GM18873 (cell line): ENCODE data around the gene COQ10A.
"Not testable (repeated sequence)": the region's sequence is repeated elsewhere in the genome, so short reads cannot be mapped to it uniquely, and the experiment has no call there.

Experiments
- ATAC-seq: cut with Tn5 transposase; IDR thresholded peaks from one replicate; pipeline ENCODE4 v1.9.1; 2021; ENCODE audit warnings: mild to moderate bottlenecking, moderate library complexity, moderate number of reproducible peaks; ENCODE audit not compliant: unreplicated experiment, low FRiP score

Gene COQ10A

DNA sequence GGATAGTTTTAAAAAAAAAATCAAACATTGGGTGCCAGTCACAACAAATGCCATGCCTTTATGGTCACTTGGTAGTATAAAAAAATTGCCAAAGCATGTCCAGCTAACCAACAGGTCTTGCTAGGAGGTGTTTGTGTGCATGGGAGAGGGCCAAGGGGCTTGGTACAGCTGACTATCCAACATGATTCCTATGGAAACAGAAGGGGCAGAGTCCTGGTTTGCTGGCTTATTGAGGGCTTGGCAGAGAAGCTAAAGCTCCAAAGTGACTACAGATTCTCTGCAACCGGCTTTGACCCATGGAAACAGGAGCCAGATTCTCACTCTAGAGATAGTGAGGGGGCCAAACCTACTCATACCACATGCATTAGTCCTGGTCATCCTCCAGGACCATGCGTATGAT, 5.7 kb downstream of the COQ10A start:
- not testable (repeated sequence) for ATAC-seq

DNA sequence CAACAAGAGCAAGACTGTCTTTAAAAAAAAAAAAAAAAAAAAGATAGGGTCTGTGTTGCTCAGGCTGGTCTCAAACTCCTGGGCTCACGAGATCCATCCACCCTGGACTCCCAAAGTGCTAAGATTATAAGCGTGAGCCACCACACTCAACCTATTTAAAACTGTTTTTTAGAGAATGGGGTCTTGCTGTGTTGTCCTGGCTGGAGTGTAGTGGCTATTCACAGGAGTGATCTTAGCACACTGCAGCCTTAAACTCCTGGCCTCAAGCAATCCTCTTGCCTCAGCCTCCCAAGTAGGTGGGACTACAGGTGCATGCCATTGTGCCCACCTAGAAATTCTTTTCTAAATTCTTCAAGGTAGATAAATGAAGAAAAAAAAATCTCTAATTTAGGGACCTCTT, 7.6 kb downstream of the COQ10A start:
- ATAC-seq: no peak

DNA sequence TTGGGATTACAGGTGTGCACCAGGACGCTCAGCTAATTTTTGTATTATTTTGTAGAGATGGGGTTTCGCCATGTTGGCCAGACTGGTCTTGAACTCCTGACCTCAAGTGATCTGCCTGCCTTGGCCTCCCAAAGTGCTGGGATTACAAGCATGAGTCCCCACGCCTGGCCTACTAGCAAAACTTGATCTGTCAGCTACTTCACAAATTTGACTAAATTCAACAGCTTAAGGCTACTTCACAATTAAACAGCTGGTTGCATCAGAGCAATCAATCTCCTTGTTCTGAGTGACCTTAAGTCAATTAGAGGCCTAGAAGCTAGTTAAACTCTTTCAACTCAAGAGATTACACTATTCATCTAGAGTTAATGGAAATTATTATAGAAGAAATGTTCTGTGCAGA, 12.2 kb downstream of the COQ10A start:
- no peak for ATAC-seq

DNA sequence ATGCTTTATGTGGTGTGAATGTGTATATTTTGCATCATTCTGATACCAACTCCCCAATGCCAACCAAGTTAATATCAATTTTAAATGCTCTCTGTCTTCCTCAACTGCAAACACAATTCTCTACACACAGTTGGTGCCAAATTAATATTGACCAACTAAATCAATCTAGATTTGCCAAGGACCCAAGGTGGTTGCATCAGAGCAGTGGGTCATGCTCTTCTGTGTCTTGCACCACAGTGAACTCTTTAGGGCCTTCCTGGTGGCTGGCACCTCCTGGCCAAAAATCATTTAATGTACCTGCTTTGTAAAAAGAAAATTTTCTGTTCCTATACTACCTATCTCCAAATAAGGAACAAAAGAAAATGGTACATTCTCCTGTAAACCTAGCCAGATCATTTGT, 14.1 kb downstream of the COQ10A start:
- ATAC-seq: no peak

DNA sequence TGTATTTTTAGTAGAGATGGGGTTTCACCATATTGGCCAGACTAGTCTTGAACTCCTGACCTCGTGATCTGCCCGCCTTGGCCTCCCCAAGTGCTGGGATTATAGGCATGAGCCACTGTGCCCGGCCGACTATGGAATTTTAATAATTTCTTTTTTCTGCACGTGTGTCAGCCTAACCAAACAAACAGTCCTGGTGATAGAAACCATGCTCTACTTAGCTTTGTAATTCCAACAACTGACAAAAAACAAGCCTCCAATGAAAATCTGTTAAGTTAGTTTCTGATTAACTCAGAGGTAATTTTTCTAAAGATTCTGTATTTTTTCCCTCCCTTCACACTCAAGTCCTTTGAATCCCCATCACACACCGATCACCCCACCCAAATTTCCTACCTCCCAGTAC, 15.3 kb downstream of the COQ10A start:
- no peak for ATAC-seq

DNA sequence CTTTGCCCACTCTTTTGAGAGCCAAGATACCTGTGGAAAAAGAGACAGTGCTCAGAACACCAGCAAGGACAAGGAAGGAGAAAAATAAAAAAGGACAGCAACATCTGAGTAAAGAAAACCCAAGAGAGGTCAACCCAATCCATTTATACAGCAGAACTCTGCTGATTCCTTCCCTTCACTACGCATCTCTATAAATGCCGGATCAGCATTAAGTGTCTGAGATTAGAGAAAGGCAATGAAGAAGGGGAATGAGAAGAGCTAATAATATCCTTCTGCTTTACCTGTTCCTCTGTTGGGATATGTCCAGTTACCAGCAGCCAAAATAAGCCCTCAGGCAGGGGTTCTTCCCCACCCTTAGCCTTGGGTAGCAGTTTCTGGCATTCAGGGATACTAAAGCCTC, 15.8 kb downstream of the COQ10A start:
- ATAC-seq: no peak

DNA sequence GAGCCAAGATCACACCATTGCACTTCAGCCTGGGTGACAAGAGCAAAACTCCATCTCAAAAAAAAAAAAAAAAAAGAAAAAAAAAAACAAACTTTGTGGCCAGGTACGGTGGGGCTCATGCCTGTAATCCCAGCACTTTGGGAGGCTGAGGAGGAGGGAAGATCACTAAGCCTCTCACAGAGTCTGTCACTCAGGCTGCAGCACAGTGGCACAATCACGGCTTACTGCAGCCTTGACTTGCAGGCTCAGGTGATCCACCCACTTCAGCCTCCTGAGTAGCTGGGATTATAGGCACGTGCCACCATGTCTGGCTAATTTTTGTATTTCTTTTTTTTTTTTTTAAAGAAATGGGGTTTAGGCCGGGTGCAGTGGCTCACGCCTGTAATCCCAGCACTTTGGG, 17.5 kb downstream of the COQ10A start:
- ATAC-seq: not testable (repeated sequence)

DNA sequence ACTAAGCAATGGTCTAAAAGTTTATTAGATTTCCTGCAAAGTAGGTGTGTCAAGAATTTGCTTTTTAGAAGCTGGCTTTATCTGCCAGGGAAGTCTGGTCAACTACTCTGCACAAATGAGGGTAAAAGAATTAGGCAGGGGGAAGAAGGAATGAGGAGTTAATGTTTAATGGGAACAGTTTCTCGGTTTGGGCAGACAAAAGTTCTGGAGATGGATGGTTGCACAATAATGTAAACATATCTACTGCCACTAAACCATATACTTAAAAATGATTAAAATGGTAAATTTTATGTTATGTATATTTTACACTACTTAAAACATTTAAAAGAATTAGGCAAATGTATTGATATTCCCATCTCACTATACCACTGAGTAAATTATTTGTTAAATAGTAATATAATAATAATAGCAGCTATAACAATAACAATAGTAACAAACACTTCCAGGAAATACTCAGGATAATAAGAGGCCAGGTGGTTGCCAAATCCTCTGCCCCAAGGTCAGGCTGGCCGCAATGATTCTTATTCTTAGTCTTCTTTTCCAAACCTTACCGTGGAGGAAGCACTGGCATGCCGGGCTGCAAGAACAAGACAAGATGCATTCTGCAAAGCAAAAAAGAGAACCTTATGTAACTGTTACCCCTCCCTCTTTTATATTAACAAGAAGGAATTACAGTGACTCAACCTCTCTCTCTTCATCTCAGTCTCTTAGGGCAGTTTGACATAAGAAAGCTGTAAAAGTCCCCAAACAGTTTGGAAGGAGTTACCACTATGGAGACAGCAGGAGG, 19.5 kb downstream of the COQ10A start:
- ATAC-seq: no peak

DNA sequence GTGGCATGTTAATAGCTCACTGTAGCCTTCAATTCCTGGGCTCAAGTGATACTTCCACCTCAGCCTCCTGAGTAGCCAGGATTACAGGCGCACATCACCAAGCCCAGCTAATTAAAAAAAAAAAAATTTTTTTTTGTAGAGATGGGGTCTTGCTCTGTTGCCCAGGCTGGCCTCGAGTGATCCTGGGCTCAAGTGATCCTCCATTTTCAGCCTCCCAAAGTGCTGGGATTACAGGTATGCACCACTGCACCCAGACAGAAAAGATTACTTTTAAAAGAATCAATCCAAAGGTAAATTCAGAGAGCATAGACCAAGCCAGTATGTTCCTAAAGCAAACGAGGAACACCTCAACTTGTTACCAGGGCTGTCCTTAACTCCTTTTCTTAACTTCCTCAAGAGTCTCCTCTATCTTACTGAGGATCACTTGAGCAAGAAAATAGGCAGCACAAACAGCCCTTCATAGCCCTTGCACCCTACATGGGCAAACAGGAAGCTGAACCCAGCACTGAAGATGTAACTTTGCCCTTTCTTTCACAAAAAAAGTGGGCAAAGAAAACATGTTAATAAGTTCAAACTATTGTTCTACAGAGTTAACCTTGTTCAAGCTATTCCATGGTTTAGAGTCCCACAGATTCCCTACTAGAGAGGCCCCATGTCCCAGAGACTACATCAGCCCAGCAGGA, 22.1 kb downstream of the COQ10A start:
- ATAC-seq: no peak

DNA sequence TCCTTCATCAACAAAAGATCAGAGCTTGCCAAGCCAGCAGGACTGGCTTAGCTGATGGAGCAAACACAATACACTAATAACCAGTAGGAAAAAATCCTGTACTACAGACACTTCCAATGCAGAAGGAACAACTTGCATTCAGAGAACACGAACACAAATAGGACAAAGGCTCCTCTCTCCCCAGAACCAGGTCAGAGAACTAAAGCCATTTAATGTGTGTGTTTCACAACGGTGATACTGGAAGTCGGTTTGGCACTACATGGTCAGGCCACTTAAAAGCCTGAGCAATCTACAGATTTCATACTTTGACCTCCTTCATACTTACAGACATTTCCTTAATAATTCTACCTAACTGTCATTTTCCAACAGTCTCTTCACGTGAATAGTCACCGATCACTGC, 27.1 kb downstream of the COQ10A start:
- no peak for ATAC-seq

DNA sequence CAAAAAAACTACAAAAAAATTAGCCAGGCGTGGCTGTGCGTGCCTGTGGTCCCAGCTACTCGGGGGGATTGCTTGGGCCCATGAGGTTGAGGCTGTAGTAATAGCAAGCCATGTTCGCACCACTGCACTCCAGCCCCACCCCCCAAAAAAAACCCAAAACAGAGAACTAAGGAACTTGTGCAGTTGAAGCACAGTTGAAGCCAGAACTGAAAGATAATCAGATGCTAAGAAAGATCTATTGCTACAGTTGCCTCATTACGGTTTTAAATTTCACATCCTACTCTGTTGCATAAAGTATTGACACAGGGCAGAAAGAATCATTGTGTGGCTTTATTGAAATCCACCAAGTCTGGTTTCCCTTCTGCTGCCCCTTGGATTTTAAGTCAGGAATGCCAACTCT, 29.6 kb downstream of the COQ10A start:
- ATAC-seq: no peak

DNA sequence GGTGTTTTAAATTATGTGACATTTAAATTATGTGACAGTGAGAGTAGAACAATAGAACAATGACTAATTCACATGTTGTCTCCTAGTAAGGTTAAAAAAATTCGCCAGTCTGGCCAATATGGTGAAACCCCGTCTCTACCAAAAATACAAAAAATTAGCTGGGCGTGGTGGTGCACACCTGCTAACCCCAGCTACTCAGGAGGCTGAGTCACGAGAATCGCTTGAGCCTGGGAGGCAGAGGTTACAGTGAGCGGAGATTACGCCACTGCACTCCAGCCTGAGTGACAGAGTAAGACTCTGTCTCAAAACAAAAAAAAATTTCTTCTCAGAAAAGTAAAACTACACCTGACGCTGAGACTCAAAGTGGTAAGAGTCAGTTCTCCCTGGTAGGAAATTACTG, 30.7 kb downstream of the COQ10A start:
- no peak for ATAC-seq

DNA sequence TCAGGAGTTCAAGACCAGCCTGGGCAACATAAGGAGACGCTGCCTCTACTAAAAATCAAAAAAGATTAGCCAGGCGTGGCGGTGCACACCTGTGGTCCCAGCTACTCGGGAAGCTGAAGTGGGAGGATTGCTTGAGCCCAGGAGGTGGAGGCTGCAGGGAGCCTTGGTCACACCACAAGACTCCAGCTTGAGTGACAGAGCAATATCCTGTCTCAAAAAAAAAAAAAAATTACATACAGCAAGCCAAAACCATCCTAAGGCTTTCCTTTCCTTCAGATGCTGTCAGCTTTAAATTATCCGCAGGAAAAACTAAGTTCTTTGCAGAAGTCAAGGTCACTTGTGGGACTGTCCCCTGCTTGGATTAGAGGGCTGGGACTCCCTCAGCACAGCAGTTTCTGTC, 32.1 kb downstream of the COQ10A start:
- ATAC-seq: no peak

DNA sequence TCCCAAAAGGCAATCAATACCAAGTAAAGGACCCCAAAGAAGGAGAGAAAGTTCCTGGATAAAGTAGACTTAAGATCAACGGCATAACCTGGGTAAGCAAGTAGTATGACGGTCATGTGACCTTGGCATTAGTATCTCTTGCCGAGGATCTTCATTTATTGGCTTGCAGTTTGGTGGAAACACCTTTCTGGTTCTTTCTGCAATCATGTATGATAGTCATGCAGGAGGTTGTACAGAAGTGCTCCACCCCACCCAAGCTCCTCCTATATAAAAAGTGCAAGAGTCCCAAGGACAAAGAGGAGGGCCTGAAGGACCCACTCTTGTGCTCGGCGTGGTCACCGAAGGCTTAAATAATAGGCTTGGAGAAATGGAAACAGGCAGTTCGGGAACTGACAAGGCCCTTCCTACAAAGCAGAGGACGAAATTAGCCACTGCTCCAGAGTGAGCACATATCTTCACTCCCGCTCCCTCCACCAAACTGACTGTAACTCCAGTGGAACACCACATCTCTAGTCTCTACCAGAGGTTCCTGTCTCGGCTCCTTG, 32.6 kb downstream of the COQ10A start:
- no peak for ATAC-seq

DNA sequence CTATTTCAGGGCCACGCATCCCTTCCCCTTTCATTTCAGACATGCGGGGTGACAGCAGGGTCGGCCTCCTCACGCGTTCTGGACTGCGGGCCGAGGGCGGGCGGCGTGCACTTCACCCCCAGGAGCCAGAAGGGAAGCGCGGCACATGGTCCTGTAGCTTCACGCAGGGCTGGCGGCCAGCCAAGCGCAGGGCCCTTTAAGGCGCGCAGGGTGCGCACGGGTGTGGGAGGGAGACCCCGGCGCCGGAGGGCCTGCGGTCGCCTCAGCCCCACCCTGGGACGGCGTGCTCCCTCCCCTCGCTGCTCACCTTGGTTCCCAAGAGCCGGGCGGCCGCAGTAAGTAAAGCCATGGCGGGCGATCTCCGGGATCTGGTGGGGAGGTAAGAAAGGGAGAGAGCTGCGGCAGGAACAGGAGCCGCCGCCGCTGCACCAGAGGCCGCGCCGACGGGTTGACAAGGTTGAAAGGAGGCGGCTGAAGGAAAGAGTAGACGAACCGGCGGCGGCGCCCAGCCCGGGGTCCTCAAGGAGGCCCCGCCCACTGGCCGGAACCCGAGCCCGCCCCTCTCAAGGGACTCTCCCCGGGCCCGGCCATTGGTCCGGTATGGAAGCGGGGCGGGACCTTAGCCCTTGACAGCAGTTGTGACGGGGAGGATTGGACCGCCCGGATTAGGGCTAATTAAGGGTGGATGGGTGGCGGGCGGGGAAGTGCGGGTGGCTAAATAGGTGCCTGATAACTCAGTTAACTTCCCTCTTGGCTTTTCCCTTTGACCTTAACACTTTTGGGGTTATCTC, 33.3 kb downstream of the COQ10A start, which contains the start of gene CS:
CS (minus strand) TSS at position 478 of the 791 bp plus-strand sequence; CDS start at position 349, 129 bp downstream.
- ATAC-seq: peak; percentile 82

DNA sequence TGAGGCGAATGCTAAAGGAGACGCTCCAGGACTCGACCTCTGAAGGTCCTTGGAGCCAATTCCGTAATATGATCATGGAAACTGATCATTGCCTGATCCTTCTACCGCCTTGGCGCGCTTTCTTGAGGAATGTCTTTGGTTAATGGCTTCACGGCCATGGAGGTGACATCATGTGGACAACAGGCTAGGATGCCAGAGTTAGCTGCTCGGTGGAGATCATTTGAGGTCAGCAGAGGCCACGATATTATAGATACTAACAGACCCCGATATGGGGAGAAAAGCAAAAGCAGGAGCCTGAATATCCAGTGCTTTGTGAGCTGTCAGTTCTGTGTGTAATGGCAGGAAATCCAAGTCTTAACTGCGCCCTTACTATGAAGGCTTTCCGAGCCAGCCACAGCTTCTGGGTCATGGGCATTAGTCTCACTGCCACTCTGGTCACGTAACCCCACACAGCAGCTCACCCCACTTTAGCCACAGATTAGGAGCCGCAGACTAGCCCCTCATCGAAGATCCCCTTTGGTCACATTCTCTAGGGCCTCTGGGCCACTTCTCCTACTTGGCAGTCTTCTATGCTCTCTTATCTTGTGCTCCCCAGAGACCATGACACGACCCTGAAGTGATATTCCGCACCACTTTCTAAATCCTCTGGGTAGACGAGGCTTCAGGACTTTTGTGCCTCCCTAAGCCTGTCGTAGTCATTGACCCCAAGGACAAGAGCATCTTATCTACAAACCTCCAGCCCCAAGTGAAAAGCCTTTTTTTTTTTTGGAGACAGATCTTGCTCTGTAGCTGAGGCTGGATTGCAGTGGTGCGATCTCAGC, 34.1 kb downstream of the COQ10A start:
- ATAC-seq: peak; percentile 6

DNA sequence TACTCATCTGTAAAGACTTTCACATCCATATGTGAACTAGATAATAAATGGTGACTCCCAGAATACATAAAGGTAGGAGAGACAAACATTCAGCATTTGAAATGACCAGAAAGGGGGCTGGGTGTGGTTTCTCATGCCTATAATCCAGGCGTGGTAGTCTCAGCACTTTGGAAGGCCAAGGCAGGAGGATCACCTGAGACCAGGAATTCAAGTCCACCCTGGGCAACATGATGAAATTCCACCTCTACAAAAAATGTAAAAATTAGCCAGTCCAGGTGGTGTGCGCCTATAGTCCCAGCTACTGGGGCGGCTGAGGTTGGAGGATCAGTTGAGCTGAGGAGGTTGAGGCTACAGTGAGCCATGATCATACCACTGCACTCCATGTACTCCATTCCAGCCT, 37.5 kb downstream of the COQ10A start:
- no peak for ATAC-seq

DNA sequence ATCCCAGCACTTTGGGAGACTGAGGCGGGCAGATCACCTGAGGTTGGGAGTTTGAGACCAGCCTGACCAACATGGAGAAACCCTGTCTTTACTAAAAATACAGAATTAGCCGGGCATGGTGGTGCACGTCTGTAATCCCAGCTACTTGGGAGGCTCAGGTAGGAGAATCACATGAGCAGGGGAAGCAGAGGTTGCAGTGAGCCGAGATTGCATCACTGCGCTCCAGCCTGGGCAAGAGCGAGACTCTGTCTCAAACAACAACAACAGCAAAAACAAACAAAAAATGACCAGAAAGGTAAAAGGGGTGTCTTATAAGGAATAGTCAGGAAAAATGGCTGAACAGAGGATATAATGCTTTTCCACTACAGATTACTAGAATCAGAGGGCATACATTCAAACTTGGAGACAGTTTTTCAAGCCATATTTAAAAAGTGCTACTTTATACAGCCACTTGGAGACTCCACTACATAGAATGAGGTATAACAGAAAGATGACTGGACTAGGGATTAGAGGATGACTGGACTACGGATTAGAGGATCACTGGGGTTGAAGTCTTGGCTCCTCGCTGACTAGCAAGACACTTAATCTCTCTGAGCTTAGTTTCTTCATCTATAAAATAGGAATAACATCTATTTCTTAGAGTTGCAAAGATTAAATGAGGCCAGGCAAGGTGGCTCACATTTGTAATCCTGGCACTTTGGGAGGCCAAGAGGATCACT, 38.3 kb downstream of the COQ10A start:
- no peak for ATAC-seq

DNA sequence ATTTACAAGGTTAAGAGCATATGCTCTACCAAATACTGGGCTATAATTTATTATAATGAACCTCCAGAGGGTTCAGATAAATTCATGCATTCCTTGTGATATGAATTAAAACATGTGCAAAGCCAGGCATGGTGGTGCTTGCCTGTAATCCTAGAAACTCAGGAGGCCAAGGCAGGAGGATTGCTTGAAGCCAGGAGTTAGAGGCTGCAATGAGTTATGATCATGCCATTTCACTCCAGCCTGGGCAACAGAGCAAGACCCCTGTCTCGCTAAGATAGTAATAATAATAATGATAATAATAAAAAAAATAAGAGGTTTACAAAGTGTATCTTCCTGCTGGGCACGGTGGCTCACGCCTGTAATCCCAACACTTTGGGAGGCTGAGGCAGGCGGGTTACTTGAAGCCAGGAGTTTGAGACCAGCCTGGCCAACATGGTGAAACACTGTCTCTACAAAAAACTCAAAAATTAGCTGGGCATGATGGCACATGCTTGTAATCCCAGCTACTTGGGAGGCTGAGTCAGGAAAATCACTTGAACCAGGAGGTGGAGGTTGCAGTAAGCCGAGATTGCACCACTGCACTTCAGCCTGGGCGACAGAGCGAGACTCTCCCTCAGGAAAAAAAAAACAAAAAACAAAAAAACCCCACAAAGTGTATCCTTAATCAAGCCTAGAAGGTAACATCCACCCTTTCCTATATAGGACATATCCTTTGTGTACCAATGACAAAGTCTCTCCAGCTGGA, 40.7 kb downstream of the COQ10A start:
- ATAC-seq: no peak
